D721Med (cell line): ENCODE measurements around the gene UTRN.

ENCODE experiments used
- DNase-seq: peaks from one replicate; pipeline ENCODE4 v3.0.0; 2011; ENCODE audit warnings: low spot score; ENCODE audit not compliant: insufficient read length
- FAIRE-seq: peaks from 2 replicates; lab custom pipeline; 2011; peaks lifted over from hg19 to GRCh38; lab: Jason Lieb, UNC
- TF ChIP-seq, protein P1 (sequence below): IDR thresholded peaks from 2 replicates; pipeline ENCODE4 v1.5.1; 2012; ENCODE audit warnings: mild to moderate bottlenecking, control low read depth; ENCODE audit not compliant: insufficient read depth; ENCODE audit errors: missing control alignments

UTRN gene

DNA sequence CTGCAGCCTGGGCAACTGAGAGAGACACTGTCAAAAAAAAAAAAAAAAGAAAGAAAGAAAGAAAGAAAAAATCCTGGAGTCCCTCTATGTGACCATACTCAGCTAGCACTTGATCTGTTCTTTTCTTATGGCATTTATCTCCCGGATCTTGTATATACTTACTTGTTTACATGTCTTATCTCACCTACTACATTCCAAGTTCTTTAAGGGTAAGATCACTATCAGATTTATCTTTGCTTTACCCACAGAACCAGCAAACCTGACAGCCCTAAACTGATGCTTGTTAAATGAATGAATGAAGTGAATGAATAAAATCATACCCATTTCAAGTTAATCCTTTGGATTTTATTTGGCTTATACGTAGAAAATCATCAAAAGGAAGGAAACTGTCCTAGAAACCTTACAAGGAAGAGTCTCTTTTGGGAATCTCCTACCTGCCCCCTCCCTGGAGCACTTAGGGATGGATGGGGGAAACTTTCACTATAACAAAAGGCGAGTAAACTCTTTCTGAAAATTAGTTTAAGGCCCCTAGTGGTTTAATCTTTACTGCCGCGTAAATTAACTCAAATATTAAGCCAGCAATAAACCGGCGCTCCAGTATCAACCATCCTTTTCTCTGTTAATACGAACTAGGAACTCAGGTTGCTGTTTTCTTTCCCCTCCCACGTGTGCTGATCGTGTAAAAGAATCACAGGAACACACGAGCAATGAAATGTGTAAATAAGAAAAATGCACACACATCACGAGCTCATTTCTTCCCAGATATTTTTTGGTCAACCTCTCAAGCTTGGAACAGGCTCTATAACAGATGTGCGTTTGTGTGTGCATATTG, 1.3 kb upstream of the UTRN start:
- no peak for DNase-seq
- TF ChIP-seq, protein P1, sequence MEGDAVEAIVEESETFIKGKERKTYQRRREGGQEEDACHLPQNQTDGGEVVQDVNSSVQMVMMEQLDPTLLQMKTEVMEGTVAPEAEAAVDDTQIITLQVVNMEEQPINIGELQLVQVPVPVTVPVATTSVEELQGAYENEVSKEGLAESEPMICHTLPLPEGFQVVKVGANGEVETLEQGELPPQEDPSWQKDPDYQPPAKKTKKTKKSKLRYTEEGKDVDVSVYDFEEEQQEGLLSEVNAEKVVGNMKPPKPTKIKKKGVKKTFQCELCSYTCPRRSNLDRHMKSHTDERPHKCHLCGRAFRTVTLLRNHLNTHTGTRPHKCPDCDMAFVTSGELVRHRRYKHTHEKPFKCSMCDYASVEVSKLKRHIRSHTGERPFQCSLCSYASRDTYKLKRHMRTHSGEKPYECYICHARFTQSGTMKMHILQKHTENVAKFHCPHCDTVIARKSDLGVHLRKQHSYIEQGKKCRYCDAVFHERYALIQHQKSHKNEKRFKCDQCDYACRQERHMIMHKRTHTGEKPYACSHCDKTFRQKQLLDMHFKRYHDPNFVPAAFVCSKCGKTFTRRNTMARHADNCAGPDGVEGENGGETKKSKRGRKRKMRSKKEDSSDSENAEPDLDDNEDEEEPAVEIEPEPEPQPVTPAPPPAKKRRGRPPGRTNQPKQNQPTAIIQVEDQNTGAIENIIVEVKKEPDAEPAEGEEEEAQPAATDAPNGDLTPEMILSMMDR, result no peak
- FAIRE-seq, result no peak

DNA sequence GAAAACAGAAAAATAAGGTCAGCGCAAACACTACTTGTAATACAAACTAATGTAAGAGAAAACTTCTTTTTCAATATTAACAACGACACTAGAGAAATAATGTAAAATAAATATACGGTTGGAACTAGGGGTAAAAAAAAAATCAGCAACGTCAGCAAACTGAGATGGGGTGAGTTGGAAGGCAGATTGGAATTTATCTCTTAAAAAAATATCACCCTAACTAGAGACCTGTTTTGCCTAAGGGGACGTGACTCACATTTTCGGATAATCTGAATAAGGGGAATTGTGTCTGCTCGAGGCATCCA, 705 bp upstream of the UTRN start:
- FAIRE-seq (no peak), DNase-seq (no peak)
- TF ChIP-seq, protein P1, result no peak

DNA sequence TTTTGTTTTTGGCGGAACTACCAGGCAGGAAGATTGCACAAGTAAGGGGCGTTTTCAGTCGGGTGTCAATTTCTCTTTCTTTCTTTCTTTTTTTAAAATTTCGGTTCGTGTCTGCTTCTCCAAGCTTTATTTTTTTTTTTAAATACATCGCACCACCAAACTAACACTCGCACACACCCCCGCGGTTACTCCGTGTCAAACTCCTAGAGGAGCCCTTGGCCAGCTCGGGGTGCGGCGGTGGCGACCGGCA, 338 bp downstream of the UTRN start:
- no peak for FAIRE-seq

DNA sequence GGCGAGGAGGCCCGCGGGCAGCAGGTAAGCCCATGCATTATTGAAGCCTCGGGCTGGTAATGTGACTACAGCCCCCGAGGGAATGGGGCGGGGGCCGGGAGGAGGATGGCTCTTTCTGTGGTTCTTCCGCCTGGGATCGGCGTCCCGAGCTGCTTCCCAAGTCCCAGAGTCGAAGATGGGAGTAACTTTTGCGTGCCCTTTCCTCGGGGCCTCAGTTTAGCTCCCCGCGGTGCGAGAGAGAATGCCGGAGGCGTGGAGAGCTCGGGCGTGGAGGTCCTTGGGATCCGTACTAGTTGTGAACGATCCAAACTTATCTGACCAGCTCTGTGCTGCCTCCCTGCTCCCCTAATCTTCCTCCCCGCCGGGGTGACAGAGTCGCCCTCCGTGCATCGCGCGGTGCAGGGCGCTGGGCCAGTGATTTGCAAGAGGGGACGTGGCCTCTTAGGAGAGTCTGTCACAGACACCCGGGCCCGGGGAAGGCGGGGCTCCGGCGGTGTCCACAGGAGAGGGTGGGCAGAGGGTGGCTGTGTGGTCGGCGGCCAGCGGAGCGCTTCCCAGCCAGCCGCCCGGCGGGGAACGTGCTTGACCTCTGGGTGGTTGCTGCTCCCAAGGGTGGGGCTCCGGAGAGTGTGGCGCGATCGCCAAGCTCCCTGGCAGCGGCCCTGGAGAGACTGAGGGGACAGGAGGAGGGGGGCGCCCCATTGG, 815 bp downstream of the UTRN start:
- TF ChIP-seq, protein P1, result no peak
- no peak for FAIRE-seq
- DNase-seq, result no peak

More for the DNA sequence above, 338 bp downstream of the UTRN start:
- no peak for DNase-seq
- TF ChIP-seq, protein P1, result no peak

DNA sequence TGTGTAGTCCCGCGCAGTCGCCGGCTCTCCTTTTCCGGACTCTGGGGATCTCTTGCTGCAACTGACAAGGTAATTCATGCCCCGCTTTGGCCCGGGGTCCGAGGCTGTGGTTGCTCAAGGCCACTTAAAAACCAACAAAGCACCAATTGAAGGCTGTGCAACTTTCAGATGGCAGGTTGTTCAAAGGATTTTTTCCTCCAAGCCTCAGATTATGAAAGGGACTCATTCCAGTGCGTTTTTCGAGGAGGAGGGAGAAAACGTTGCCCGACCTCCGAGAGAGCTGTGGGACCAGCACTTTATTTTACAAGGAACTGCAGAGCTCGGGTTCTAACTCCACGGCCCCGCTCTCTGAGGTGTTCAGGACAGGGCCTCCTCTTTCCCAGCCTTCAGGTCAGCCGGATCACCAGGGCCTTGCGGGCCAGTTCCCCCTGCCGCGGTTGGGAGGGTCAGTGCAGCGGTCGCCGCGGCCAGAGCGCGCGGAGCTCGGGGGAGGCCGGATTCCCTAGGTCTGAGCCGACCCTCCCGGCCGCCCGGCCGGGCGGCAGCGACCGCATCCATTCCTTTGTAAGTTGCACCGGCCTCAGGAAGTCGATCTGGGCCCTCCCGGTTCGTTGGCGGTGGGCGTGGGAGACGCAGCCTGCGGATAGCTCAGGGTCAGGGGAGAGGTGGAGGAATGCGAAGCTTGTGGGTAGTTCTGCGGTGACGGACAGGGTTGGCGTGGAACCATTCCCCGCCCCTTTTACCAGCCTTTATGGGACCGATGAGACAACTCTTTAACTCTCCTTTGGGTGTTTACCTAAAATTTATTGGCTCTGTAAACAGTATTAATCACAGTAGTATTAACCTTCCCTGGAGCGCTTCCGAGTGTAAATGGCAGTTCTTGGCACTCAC, 1.6 kb downstream of the UTRN start:
- DNase-seq (no peak), FAIRE-seq (no peak)
- TF ChIP-seq, protein P1, result no peak

DNA sequence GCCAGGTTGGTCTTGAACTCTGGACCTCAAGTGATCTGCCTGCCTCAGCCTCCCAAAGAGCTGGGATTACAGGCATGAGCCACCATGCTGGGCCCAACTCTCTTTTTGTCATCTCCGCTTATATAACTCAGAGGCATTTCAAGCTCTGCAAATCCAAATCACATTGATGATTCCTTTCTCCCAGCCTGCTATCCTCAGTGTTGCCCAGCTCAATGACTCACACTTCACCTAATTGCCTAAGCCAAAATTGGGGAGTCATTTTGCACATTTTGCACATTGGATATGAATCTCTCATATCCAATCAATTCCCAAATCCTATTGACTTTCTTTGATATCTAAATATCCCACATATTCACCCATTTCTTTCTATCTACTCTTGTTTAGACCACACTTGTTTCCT, 3.9 kb downstream of the UTRN start:
- TF ChIP-seq, protein P1, result no peak
- FAIRE-seq (no peak), DNase-seq (no peak)
